Measurements from ENCODE around the gene PDIA6. TPM values are rescaled to one million over a fixed set of nuclear protein-coding genes. Genes with fewer than 3 reads are reported as not detected.

The PDIA6 gene
- total and polyA plus RNA-seq, 9 of the 15 experiments (the other 6 are each of a cell fraction or from before 2014, with no cell fraction given) = 166 to 268 (median 229) TPM

DNA sequence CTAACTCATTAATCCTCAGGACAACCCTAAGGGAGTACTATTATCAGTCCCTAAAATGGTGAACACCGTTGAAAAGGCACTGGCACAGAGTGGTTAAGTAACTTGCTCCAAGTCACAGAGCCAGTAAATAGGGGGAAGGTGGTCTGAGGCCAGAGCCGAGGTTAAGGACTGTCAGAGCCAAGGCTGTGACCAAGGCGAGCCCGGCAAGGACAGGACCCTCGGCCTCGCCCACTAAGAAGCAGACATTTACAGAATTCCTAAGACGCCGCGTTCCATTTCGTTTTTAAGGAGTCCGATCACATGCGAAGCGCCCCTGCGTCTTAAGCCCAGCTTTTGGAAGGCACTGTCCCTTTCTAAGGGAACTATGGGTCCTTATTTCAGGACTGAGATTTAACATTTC is 1.1 kb downstream of the PDIA6 start (continued):
- TF ChIP-seq, protein P1, sequence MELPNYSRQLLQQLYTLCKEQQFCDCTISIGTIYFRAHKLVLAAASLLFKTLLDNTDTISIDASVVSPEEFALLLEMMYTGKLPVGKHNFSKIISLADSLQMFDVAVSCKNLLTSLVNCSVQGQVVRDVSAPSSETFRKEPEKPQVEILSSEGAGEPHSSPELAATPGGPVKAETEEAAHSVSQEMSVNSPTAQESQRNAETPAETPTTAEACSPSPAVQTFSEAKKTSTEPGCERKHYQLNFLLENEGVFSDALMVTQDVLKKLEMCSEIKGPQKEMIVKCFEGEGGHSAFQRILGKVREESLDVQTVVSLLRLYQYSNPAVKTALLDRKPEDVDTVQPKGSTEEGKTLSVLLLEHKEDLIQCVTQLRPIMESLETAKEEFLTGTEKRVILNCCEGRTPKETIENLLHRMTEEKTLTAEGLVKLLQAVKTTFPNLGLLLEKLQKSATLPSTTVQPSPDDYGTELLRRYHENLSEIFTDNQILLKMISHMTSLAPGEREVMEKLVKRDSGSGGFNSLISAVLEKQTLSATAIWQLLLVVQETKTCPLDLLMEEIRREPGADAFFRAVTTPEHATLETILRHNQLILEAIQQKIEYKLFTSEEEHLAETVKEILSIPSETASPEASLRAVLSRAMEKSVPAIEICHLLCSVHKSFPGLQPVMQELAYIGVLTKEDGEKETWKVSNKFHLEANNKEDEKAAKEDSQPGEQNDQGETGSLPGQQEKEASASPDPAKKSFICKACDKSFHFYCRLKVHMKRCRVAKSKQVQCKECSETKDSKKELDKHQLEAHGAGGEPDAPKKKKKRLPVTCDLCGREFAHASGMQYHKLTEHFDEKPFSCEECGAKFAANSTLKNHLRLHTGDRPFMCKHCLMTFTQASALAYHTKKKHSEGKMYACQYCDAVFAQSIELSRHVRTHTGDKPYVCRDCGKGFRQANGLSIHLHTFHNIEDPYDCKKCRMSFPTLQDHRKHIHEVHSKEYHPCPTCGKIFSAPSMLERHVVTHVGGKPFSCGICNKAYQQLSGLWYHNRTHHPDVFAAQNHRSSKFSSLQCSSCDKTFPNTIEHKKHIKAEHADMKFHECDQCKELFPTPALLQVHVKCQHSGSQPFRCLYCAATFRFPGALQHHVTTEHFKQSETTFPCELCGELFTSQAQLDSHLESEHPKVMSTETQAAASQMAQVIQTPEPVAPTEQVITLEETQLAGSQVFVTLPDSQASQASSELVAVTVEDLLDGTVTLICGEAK (IDR thresholded peaks at IDR 0.05) = 0 out of 2 replicates have a peak, but pooled peaks have one; percentile 20
- TF ChIP-seq, protein P1 (CRISPR knock-in tag; IDR thresholded peaks at IDR 0.05) = no peak
- TF ChIP-seq, protein P2, sequence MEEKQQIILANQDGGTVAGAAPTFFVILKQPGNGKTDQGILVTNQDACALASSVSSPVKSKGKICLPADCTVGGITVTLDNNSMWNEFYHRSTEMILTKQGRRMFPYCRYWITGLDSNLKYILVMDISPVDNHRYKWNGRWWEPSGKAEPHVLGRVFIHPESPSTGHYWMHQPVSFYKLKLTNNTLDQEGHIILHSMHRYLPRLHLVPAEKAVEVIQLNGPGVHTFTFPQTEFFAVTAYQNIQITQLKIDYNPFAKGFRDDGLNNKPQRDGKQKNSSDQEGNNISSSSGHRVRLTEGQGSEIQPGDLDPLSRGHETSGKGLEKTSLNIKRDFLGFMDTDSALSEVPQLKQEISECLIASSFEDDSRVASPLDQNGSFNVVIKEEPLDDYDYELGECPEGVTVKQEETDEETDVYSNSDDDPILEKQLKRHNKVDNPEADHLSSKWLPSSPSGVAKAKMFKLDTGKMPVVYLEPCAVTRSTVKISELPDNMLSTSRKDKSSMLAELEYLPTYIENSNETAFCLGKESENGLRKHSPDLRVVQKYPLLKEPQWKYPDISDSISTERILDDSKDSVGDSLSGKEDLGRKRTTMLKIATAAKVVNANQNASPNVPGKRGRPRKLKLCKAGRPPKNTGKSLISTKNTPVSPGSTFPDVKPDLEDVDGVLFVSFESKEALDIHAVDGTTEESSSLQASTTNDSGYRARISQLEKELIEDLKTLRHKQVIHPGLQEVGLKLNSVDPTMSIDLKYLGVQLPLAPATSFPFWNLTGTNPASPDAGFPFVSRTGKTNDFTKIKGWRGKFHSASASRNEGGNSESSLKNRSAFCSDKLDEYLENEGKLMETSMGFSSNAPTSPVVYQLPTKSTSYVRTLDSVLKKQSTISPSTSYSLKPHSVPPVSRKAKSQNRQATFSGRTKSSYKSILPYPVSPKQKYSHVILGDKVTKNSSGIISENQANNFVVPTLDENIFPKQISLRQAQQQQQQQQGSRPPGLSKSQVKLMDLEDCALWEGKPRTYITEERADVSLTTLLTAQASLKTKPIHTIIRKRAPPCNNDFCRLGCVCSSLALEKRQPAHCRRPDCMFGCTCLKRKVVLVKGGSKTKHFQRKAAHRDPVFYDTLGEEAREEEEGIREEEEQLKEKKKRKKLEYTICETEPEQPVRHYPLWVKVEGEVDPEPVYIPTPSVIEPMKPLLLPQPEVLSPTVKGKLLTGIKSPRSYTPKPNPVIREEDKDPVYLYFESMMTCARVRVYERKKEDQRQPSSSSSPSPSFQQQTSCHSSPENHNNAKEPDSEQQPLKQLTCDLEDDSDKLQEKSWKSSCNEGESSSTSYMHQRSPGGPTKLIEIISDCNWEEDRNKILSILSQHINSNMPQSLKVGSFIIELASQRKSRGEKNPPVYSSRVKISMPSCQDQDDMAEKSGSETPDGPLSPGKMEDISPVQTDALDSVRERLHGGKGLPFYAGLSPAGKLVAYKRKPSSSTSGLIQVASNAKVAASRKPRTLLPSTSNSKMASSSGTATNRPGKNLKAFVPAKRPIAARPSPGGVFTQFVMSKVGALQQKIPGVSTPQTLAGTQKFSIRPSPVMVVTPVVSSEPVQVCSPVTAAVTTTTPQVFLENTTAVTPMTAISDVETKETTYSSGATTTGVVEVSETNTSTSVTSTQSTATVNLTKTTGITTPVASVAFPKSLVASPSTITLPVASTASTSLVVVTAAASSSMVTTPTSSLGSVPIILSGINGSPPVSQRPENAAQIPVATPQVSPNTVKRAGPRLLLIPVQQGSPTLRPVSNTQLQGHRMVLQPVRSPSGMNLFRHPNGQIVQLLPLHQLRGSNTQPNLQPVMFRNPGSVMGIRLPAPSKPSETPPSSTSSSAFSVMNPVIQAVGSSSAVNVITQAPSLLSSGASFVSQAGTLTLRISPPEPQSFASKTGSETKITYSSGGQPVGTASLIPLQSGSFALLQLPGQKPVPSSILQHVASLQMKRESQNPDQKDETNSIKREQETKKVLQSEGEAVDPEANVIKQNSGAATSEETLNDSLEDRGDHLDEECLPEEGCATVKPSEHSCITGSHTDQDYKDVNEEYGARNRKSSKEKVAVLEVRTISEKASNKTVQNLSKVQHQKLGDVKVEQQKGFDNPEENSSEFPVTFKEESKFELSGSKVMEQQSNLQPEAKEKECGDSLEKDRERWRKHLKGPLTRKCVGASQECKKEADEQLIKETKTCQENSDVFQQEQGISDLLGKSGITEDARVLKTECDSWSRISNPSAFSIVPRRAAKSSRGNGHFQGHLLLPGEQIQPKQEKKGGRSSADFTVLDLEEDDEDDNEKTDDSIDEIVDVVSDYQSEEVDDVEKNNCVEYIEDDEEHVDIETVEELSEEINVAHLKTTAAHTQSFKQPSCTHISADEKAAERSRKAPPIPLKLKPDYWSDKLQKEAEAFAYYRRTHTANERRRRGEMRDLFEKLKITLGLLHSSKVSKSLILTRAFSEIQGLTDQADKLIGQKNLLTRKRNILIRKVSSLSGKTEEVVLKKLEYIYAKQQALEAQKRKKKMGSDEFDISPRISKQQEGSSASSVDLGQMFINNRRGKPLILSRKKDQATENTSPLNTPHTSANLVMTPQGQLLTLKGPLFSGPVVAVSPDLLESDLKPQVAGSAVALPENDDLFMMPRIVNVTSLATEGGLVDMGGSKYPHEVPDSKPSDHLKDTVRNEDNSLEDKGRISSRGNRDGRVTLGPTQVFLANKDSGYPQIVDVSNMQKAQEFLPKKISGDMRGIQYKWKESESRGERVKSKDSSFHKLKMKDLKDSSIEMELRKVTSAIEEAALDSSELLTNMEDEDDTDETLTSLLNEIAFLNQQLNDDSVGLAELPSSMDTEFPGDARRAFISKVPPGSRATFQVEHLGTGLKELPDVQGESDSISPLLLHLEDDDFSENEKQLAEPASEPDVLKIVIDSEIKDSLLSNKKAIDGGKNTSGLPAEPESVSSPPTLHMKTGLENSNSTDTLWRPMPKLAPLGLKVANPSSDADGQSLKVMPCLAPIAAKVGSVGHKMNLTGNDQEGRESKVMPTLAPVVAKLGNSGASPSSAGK (IDR thresholded peaks at IDR 0.05) = no peak
- peak; percentile 48 for TF ChIP-seq CHD1 (IDR thresholded peaks at IDR 0.05; ENCODE audit: low read length)
- TF ChIP-seq, protein P3, sequence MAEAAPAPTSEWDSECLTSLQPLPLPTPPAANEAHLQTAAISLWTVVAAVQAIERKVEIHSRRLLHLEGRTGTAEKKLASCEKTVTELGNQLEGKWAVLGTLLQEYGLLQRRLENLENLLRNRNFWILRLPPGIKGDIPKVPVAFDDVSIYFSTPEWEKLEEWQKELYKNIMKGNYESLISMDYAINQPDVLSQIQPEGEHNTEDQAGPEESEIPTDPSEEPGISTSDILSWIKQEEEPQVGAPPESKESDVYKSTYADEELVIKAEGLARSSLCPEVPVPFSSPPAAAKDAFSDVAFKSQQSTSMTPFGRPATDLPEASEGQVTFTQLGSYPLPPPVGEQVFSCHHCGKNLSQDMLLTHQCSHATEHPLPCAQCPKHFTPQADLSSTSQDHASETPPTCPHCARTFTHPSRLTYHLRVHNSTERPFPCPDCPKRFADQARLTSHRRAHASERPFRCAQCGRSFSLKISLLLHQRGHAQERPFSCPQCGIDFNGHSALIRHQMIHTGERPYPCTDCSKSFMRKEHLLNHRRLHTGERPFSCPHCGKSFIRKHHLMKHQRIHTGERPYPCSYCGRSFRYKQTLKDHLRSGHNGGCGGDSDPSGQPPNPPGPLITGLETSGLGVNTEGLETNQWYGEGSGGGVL (CRISPR knock-in tag; IDR thresholded peaks at IDR 0.05) = no peak

Data from K562 (cell line).